Naive thymus-derived CD8-positive, alpha-beta T cell (primary cell): ENCODE data around the gene ITGB2. TPM values are rescaled to one million over a fixed set of nuclear protein-coding genes. Genes with fewer than 3 reads are reported as not detected.

ENCODE experiments used
- ATAC-seq, 2 donors: fragments of 150-1000 bp; cut with Tn5 transposase in 1 of 2; sonication (Bioruptor Pico), chemical (Tn5 transposase) in 1 of 2; 1 replicate in 1 of 2; 2 replicates in 1 of 2; pipeline ENCODE4 v1.10.0; 2021; ENCODE audit warnings: mild to moderate bottlenecking in 2 of 2, moderate library complexity in 2 of 2
- POLR2A ChIA-PET: fragments of 350-600 bp; sonication (Branson Sonifier 250); formaldehyde crosslinking; loops from one replicate; lab custom pipeline; 2021; ENCODE audit warnings: antibody characterized with exemption; lab: Charles Lee
- DNase-seq, 10 donors: peaks; one replicate each; pipeline versions ENCODE4 v3.0.0 to v3.0.0-alpha.2; 2020 to 2022
- H3K27ac Mint-ChIP-seq, 10 donors: one replicate each; pipeline ENCODE4 v1.8.0; 2020 to 2022; ENCODE audit warnings: mild to moderate bottlenecking in 10 of 10, mixed read lengths in 10 of 10, moderate library complexity in 4 of 10, inconsistent platforms in 1 of 10
- H3K27me3 Mint-ChIP-seq, 5 donors: one replicate each; pipeline ENCODE4 v1.8.0; 2021 to 2022; ENCODE audit warnings: mixed read lengths in 5 of 5
- H3K36me3 Mint-ChIP-seq, 3 donors: one replicate each; pipeline ENCODE4 v1.8.0; 2020 to 2022; ENCODE audit warnings: mixed read lengths in 3 of 3, mild to moderate bottlenecking in 2 of 3, inconsistent platforms in 1 of 3
- H3K4me1 Mint-ChIP-seq, 4 donors: one replicate each; pipeline ENCODE4 v1.8.0; 2021 to 2022; ENCODE audit warnings: mixed read lengths in 4 of 4
- H3K4me3 Mint-ChIP-seq, 10 donors: one replicate each; pipeline ENCODE4 v1.8.0; 2020 to 2022; ENCODE audit warnings: mild to moderate bottlenecking in 10 of 10, mixed read lengths in 10 of 10, moderate library complexity in 6 of 10, inconsistent platforms in 1 of 10
- H3K9me3 Mint-ChIP-seq, 9 donors: one replicate each; pipeline ENCODE4 v1.8.0; 2020 to 2022; ENCODE audit warnings: mixed read lengths in 9 of 9, mild to moderate bottlenecking in 3 of 9, inconsistent platforms in 1 of 9, moderate library complexity in 1 of 9
- polyA plus RNA-seq, 3 donors: library from polyadenylated mRNA; unstranded; fragments of 300-500 nt; fragmentation: Illumina TruSeq; gene quantifications; one replicate each; pipeline ENCODE4 v1.2.3, GENCODE V29; 2021
- total RNA-seq, 8 experiments: library from RNA in 2 of 8; stranded (reverse) in 2 of 8; gene quantifications; one replicate each; pipeline ENCODE4 v1.2.3 and lab custom pipeline; 2021 to 2026

Gene ITGB2
- total and polyA plus RNA-seq, 5 experiments from 2014 or later, result 177 to 549 (median 423) TPM

DNA sequence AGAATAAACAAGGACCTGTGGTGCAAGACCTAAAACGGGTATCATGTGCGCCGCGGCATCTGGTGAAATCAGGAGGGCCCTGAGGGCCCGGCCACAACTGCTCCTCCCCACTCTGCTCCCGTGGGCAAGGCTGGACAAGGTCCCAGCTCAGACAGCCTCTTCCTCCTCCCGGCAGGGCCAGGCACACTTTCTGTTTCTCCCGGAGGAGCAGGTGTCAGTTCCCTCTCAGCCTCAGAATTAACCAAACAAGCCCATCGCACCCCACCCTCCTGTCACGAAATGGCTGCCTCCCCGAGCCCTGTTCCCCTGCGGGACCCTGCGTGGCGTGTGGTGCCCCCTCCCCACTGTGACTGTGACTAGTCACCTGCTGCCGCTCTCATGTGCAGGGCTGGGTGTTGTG lies 62.4 kb downstream of the ITGB2 start:
- POLR2A ChIA-PET, result no interaction called here
- Mint-ChIP-seq H3K4me3 (no peak overlapping the region), H3K36me3 (peaks cover 0 to 83% (median 3%) of the 10 kb centered on the region in 3 donors), H3K9me3 (no peaks in the 10 kb centered on the region), H3K27me3 (no peaks in the 10 kb centered on the region), H3K4me1 (peaks cover 21 to 54% (median 36%) of the 10 kb centered on the region in 4 donors), H3K27ac (peak overlapping the region in 1 of 10 donors; percentile 59)
- DNase-seq (no peak), ATAC-seq (no peak)

- Mint-ChIP-seq H3K4me3 (no peak overlapping the region), H3K27ac (peak overlapping the region in 3 of 10 donors; percentile 23 to 77 (median 59)), H3K4me1 (peaks cover 20 to 53% (median 38%) of the 10 kb centered on the region in 4 donors), H3K36me3 (peaks cover 0 to 91% (median 3%) of the 10 kb centered on the region in 3 donors), H3K9me3 (no peaks in the 10 kb centered on the region), H3K27me3 (no peaks in the 10 kb centered on the region)
- ATAC-seq (no peak), DNase-seq (no peak)
- POLR2A ChIA-PET, result no interaction called here
Observed at GRCh38 chr21:44857127-44857892, 63.4 kb downstream of the ITGB2 start.

DNA sequence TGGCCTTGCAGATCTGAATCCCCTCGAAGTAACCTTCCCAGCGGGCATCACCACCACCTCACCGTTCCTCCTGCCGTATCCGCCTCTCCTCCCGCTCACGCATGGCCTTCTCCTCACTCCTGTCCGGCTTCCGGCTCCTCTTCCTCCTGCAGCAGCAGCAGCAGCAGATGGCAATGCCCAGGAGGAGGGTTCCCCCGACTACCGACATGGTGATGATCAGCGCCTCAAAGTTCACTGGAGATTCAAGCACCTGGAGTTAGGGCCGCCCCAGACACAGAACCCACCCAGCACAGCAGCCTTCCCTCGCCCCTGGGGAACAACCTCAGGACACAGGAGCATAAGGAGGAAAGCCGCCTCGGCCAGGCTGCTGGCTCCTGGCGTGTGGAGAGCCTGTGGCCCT lies 64.6 kb downstream of the ITGB2 start:
- no peaks in the 10 kb centered on the region for H3K9me3 Mint-ChIP-seq
- POLR2A ChIA-PET, result interaction anchor here (0.6 kb wide), 1 partner anchor 16 kb away, joined by 3 read pairs; no protein-coding TSS in a partner anchor
- ATAC-seq, result no peak
- DNase-seq, result no peak
- peaks cover 17 to 54% (median 35%) of the 10 kb centered on the region in 4 donors for H3K4me1 Mint-ChIP-seq
- peak overlapping the region in 5 of 10 donors; percentile 38 to 68 (median 66) for H3K27ac Mint-ChIP-seq
- H3K36me3 Mint-ChIP-seq, result peaks cover 0 to 94% (median 6%) of the 10 kb centered on the region in 3 donors
- no peak overlapping the region for H3K4me3 Mint-ChIP-seq
- H3K27me3 Mint-ChIP-seq, result no peaks in the 10 kb centered on the region

GRCh38 chr21:44855572-44855971 lies 65.1 kb downstream of the ITGB2 start:
- Mint-ChIP-seq H3K27me3 (no peaks in the 10 kb centered on the region), H3K36me3 (peaks cover 0 to 94% (median 7%) of the 10 kb centered on the region in 3 donors), H3K9me3 (no peaks in the 10 kb centered on the region), H3K4me3 (no peak overlapping the region), H3K4me1 (peaks cover 19 to 50% (median 33%) of the 10 kb centered on the region in 4 donors), H3K27ac (peak overlapping the region in 6 of 10 donors; percentile 84 to 93 (median 90))
- DNase-seq (no peak), ATAC-seq (no peak)
- POLR2A ChIA-PET, result no interaction called here

DNA sequence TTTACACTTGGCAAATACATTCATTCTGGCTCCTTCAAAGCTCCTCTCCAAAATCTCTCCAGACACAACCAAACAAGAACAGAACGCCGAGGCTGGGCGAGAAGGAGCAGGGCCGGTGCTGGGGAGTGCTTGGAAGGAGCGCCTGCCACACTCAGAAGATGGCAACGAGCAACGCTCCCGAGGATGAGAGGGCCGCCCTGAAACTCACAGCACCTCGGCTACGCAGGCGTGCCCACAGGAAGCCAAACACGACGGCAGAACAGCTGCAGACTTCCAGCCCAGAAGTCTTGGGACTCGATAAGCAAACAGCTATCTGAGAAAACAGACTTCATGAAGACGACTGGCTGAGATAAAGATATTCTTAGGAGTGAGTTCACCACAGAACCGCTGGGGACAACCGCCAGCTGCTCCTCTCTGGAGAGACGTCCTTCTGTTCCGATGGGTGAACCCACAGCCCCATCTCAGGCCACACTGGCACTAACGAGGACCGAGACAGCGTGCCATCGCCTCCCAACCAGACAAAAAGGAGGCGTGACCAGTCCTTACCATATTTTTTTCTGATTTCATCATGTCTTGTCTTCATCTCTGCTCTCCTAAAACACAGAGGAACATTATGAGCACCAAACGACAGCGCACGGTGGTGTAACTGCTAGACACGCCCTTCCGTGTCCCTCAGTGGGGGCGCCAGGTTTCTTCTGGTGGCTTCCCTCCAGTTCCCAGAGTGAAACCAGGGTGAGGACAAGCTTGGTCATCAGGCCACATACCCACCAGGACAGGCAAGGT lies 65.8 kb downstream of the ITGB2 start:
- H3K36me3 Mint-ChIP-seq, result peaks cover 0 to 94% (median 6%) of the 10 kb centered on the region in 3 donors
- H3K27ac Mint-ChIP-seq, result peak overlapping the region; percentile 53 to 94 (median 89)
- no peaks in the 10 kb centered on the region for H3K27me3 Mint-ChIP-seq
- H3K9me3 Mint-ChIP-seq, result no peaks in the 10 kb centered on the region
- POLR2A ChIA-PET, result interaction anchor here (1.0 kb wide), 1 partner anchor 19 kb away, joined by 5 read pairs; the partner anchor contains the start of gene PTTG1IP
- DNase-seq, result peak in 5 of 10 donors; percentile 11 to 38 (median 34)
- peaks cover 18 to 49% (median 33%) of the 10 kb centered on the region in 4 donors for H3K4me1 Mint-ChIP-seq
- peak overlapping the region in 9 of 10 donors; percentile 2 to 72 (median 56) for H3K4me3 Mint-ChIP-seq
- ATAC-seq, result peak; percentile 60 to 72

DNA sequence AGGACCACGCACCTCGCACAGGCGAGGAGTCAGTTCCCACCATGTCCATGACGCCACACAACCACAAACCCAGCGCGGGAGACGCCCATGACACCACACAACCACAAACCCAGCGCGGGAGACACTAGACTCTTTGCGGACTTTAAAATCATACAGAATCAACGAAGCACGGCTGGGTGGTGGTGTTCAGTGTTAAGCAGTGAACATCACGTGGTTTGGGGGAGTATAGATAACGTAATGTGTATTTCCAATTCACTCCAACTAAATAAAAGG lies 66.4 kb downstream of the ITGB2 start:
- H3K27ac Mint-ChIP-seq, result peak overlapping the region; percentile 53 to 94 (median 89)
- H3K27me3 Mint-ChIP-seq, result no peaks in the 10 kb centered on the region
- POLR2A ChIA-PET, result interaction anchor here (1.0 kb wide), 1 partner anchor 19 kb away, joined by 5 read pairs; the partner anchor contains the start of gene PTTG1IP
- DNase-seq (peak in 2 of 10 donors; percentile 26 to 28), ATAC-seq (peak in 1 of 2 donors; percentile 66)
- H3K4me1 Mint-ChIP-seq, result peaks cover 18 to 46% (median 33%) of the 10 kb centered on the region in 4 donors
- H3K36me3 Mint-ChIP-seq, result peaks cover 0 to 94% (median 6%) of the 10 kb centered on the region in 3 donors
- H3K9me3 Mint-ChIP-seq, result no peaks in the 10 kb centered on the region
- peak overlapping the region in 8 of 10 donors; percentile 31 to 72 (median 56) for H3K4me3 Mint-ChIP-seq

DNA sequence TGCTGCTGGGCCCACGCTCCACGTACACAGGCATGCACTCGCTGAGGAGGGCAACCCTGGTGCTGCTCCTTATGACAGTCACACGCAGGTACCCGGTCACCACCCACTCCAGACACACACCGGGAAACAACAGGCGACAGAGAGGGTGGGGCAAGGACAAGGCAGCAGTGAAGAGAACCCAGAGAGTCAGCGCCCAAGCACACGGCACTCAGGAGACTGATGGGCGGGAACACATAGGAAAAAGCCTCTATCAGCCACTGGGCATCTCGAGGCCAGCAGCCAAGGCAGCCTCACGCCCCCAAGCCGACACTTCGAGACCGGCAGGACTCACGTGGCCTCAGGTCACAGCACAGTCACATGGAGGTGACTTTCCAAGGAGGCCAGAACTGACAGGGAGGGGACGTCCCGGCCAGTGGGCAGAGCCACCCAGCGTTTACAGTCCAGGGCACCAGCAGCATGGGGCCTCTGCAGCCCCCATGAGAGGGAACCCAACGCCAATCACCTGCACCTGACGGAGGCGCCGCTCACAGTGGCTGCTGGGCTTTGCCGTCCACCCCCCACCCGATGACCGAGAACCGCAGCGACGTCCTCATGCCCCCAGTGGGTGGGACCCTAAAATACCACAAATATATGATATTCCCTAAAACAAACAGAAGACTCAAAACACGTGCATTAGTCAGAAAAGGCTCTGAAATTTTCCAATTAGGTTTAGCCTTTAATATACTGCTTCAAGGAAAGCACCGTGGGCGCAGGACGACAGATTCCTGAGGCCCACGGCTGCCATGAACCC lies 66.9 kb downstream of the ITGB2 start:
- Mint-ChIP-seq H3K36me3 (peaks cover 0 to 91% (median 6%) of the 10 kb centered on the region in 3 donors), H3K4me1 (peaks cover 18 to 43% (median 33%) of the 10 kb centered on the region in 4 donors), H3K9me3 (no peaks in the 10 kb centered on the region), H3K27ac (peak overlapping the region; percentile 40 to 94 (median 89)), H3K27me3 (no peaks in the 10 kb centered on the region), H3K4me3 (peak overlapping the region in 6 of 10 donors; percentile 31 to 72 (median 53))
- POLR2A ChIA-PET, result no interaction called here
- ATAC-seq (no peak), DNase-seq (no peak)

DNA sequence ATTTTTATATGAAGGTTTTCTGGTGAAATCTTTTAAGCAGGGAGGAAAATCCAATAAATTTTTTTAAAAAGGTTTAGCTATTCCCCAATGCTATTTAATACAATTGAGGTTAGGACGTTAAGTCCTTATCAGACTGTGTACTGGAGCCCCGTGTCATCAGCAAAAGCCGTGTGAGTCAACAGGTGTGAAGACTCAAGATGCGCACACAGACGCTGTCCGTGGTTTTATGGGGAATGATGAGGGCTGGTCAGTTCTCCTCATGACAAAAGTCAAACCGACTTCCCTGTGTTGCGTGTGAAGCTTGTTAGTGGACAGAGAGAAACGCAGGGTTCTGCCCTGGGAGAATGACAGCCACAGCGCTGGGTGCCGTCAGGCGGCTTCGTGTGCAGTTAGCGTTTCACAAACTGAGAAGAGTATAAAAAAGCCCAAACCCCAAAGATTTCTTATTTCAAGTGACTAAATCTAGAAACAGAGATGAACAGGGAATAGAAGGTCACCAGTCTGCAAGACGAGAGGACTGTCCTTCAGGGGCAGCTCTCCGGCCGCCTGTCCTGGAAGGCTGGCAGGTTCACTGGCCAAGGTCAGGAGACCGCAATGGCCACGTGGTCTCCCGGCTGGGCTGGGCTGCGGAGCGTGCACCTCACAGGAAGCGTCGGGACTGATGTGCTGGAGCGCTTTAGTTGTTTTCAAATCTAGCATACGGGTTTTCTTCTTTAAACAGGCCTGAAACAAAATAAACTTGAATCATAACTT lies 69.6 kb downstream of the ITGB2 start:
- peaks cover 0 to 71% (median 6%) of the 10 kb centered on the region in 3 donors for H3K36me3 Mint-ChIP-seq
- H3K4me3 Mint-ChIP-seq, result peak overlapping the region in 2 of 10 donors; percentile 39 to 43
- no peaks in the 10 kb centered on the region for H3K9me3 Mint-ChIP-seq
- DNase-seq, result no peak
- POLR2A ChIA-PET, result interaction anchor here (0.9 kb wide), 1 partner anchor 21 kb away, joined by 4 read pairs; no protein-coding TSS in a partner anchor
- no peak for ATAC-seq
- no peaks in the 10 kb centered on the region for H3K27me3 Mint-ChIP-seq
- peak overlapping the region in 8 of 10 donors; percentile 8 to 84 (median 66) for H3K27ac Mint-ChIP-seq
- peaks cover 21 to 45% (median 36%) of the 10 kb centered on the region in 4 donors for H3K4me1 Mint-ChIP-seq

DNA sequence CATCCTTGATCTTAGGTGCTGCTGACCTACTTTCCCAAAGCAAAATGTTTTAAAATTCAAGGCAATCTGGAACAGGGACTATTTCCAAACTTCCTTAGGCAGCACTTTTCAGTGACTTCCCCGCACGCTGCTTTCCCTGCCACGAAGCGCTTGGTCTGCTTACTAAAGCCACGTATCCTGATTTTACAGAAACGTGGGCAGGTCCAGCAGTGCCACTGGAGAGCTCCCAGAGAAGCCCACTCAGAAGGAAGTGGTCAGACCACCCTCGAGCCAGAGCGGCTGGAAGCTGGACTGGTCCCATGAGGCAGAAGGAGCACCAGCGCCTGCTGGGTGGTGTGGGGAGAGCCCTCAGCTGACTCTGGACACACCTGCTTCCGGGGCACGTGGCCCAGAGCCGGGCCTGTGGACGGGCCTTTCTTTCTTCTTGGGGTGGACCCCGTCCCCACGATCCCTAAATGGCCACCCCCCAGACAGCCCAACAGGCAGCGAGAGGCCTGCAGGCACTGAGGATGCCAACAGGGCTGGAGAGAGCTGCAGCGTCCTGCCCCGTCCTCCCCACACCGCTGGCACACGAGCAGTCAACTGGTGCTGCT lies 70.4 kb downstream of the ITGB2 start:
- H3K27me3 Mint-ChIP-seq, result no peaks in the 10 kb centered on the region
- POLR2A ChIA-PET, result interaction anchor here (0.9 kb wide), 1 partner anchor 22 kb away, joined by 4 read pairs; no protein-coding TSS in a partner anchor
- H3K4me3 Mint-ChIP-seq, result no peak overlapping the region
- H3K36me3 Mint-ChIP-seq, result peaks cover 0 to 63% (median 6%) of the 10 kb centered on the region in 3 donors
- DNase-seq (no peak), ATAC-seq (no peak)
- H3K9me3 Mint-ChIP-seq, result no peaks in the 10 kb centered on the region
- no peak overlapping the region for H3K27ac Mint-ChIP-seq
- H3K4me1 Mint-ChIP-seq, result peaks cover 21 to 50% (median 36%) of the 10 kb centered on the region in 4 donors

GRCh38 chr21:44849616-44850130 lies 71.0 kb downstream of the ITGB2 start:
- Mint-ChIP-seq H3K9me3 (no peaks in the 10 kb centered on the region), H3K27me3 (no peaks in the 10 kb centered on the region), H3K36me3 (peaks cover 0 to 57% (median 6%) of the 10 kb centered on the region in 3 donors), H3K27ac (no peak overlapping the region), H3K4me3 (no peak overlapping the region), H3K4me1 (peaks cover 19 to 47% (median 31%) of the 10 kb centered on the region in 4 donors)
- POLR2A ChIA-PET, result no interaction called here
- DNase-seq, result no peak
- no peak for ATAC-seq
